HG02623 (cell line): ENCODE data around the gene TEPSIN.

Experiments used
- ATAC-seq: cut with Tn5 transposase; IDR thresholded peaks from one replicate; pipeline ENCODE4 v1.9.1; 2021; ENCODE audit warnings: moderate library complexity; ENCODE audit not compliant: unreplicated experiment

Gene TEPSIN

GRCh38 chr17:81200695-81201580 is 37.9 kb downstream of the TEPSIN start:
- no peak for ATAC-seq

GRCh38 chr17:81200201-81200600 is 38.7 kb downstream of the TEPSIN start:
- ATAC-seq: no peak

GRCh38 chr17:81199482-81199830 is 39.4 kb downstream of the TEPSIN start:
- ATAC-seq: no peak

- no peak for ATAC-seq
Observed at GRCh38 chr17:81198826-81199481, 39.9 kb downstream of the TEPSIN start.

- ATAC-seq: no peak
Observed at GRCh38 chr17:81197831-81198490, 40.9 kb downstream of the TEPSIN start.

- no peak for ATAC-seq
Observed at GRCh38 chr17:81197409-81197795, 41.5 kb downstream of the TEPSIN start.

GRCh38 chr17:81196505-81197408 is 42.1 kb downstream of the TEPSIN start:
- no peak for ATAC-seq

GRCh38 chr17:81195941-81196495 is 42.8 kb downstream of the TEPSIN start:
- no peak for ATAC-seq

- ATAC-seq: no peak
Observed at GRCh38 chr17:81194941-81195901, 43.6 kb downstream of the TEPSIN start.

- ATAC-seq: no peak
Observed at GRCh38 chr17:81194225-81194760, 44.6 kb downstream of the TEPSIN start.

- no peak for ATAC-seq
Observed at GRCh38 chr17:81193470-81194224, 45.2 kb downstream of the TEPSIN start.

GRCh38 chr17:81193051-81193410 is 45.8 kb downstream of the TEPSIN start:
- no peak for ATAC-seq

GRCh38 chr17:81192386-81193050 is 46.3 kb downstream of the TEPSIN start:
- no peak for ATAC-seq

GRCh38 chr17:81191646-81192045 is 47.2 kb downstream of the TEPSIN start:
- no peak for ATAC-seq

GRCh38 chr17:81191116-81191515 is 47.7 kb downstream of the TEPSIN start:
- ATAC-seq: no peak

- no peak for ATAC-seq
Observed at GRCh38 chr17:81190591-81190990, 48.3 kb downstream of the TEPSIN start.

GRCh38 chr17:81189670-81190530 is 49.0 kb downstream of the TEPSIN start:
- no peak for ATAC-seq
